GM18517 (cell line): ENCODE results near the gene AHNAK.
A peak's percentile ranks its signal among the peaks of the same experiment; 100 is the strongest.
"Not testable (repeated sequence)": the region's sequence is repeated elsewhere in the genome, so short reads cannot be mapped to it uniquely, and the experiment has no call there.

ENCODE experiments used
- ATAC-seq: cut with Tn5 transposase; IDR thresholded peaks from one replicate; pipeline ENCODE4 v1.9.1; 2021; ENCODE audit warnings: mild to moderate bottlenecking, moderate library complexity; ENCODE audit not compliant: unreplicated experiment

AHNAK gene

DNA sequence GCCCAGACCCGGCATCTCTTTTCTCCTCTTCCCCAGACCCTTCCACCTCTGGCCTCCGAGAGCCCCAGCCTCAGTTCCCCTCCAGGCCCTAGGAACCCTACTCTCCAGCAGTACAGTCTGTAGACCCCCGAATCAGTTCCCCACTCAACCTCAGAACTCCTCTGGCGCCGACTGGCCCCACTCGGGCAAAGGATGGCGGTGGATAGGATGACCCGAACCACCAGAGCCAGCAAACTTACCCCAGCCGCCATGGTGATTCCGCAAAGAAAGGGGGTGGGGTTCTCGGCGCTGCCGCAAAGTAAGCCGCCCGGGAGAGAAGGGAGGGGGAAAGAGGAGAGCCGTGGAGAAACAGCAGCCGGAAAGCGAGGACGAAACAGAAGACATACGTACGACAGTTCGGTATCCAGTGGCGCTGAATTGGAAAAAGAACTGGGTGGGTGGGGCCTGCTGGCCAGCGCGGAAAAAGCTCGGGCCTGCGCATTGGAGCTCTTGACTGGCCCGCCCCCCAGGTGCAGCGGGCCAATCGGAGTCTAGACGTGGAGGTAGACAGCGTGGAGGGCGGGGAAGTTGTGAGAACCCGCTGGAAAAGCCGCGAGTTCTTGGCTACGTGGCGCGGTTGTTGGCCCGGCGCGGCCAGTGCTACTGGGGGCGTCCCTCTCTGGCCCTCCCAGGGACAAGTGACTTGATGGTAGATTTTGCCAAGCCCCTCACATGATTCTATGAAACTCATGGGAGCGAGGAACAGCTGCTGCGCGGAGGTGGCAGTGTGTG is 27.2 kb upstream of the AHNAK start, which contains the start of gene EEF1G:
EEF1G (minus strand) TSS at position 300 of the 771 bp plus-strand sequence; CDS start at position 251, 49 bp downstream.
- peak; percentile 89 for ATAC-seq

DNA sequence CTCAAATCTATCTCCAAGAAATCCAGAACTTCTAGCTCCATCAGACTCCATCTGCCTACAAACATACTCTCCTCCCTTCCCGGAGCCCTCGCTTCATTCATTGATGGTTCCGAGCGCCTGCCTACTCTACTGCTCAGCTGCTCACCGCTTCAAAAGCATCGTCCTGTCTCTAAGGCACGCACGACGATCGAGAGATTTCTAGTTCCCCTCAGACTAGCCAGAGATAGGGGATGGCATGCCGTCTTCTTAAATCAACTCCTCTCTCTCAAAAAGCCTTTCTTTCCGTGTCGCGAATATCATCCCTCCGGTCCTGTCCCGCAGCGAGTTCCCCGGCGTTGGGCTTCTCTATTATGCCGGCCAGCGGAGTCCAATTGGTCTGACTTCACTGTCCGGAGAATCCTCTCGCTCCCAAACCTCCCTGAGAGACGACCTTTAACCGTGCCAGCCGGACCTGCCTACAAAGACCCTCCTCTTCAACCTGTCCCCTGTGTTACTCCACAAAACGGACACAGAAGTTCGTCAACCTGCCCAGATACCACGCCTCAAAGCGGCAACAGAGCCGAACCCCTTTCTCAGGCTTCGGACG is 26.5 kb upstream of the AHNAK start:
- ATAC-seq: no peak

DNA sequence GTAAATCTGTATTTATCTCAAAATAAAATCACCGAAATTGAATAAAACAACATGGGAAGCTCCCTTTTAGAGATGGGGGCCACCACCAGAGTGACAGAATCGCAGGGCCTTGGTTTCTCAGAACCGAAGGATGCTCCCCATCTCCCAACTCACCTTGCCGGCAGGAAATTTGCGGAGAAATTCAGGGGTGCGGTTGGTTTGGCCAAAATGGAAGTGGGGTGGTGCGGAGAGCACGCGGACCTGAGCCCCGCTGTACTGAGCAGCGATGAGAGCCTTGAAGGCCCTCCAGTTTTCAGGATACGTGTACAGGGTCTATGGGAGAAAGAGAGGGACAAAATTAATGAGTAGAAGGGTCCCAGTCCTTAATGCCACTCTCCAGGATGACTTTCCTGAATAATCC is 25.8 kb upstream of the AHNAK start:
- ATAC-seq: no peak

DNA sequence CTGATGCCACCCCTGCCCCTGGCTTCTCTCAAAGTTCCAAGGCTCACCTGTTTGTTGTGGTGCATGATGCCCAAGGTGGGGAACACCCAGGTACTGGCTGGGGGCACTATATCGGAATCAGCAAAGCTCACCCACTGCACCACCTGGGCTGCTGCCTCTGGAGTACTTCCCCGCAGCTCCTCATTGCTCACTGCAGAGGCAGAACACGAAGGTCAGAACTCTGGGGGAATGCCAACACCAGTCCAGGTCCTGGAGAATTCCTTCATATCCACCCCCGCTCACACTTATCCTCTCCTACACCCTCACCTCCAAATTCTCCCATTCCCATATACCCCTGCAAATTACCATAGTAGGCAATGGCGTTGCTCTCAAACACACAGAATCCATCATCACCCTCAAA is 24.9 kb upstream of the AHNAK start:
- not testable (repeated sequence) for ATAC-seq

DNA sequence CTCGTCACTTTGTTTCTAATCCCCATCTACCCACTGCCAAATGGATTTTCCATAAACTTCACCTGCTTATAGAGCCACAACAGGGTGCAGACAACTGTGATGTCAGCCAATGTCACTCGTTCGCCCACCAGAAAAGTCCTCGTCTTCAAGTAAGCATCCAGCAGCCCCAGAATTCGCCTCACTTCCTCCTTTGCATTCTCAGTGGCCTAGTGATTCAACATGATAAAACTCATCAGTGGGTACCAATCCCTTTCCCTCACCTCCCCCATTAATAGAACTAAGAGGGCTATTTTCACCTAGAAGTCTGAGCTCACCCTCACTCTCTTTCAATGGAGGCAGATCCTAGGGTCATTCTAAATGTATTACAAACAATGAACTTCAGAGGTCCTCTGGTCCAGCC is 24.3 kb upstream of the AHNAK start:
- not testable (repeated sequence) for ATAC-seq

DNA sequence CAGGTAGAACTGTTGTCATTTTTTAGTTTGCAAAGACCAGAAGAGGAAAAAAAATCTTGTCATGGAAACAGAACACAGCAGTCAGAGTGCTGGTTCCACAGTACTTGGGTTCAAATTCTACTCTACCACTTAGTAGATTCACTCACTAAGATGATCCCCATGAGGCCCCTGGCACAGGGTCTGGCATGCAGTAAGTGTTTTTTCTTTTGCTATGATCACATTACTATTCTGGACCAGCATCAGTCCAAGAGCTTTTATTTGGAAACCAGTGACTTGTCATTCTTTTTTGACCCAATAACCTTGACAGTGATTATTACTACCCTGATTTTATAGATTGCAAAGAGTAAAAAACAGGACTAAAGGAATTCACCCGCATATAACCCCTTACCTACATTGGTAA is 23.0 kb upstream of the AHNAK start:
- no peak for ATAC-seq

DNA sequence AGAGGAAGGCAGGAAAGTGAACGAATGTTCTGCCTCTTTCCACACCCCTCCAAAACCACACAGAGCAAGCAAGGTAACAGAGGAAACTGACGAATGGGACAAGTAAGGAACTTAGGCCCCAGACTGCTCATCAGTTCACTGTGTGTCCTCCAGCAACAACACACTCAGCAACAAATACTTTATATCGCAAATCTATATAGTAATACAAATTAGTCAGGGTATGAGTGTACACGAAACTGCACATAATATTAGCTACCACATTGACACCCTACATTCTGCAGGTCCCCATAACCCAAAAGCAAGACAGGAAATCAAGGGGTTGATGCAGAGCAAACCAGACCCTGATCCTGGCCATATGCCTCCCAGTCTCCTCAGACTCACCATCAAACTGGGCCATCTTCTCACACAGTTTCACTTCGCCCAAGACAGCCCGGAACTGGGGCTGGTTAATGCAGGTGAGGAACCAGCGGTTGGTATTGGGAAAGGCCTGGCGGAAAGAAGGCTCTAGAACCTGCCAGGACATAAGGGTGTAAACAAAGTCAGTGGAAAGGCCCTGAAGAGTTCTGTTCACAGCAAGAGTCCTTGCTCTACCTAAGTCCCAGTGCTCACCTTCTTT is 20.5 kb upstream of the AHNAK start:
- ATAC-seq: no peak

DNA sequence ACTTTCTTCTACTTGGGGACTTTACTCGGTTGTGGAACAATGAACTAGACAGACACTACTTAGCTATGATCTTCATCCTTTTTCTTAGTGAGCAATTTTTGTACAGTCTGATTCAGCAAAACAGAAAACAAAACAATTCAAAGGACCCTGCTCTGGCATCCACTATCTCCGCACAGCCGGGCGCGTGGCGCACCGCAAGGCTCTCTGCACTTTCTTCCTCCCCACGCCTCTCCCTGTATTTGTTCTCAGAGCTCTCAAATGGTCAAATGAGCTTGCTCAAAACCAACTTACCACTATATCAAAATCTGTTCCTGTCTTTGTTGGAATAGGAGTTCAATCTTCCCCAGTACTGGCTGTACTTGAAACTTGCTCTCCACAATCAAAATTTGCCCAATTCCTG is 19.6 kb upstream of the AHNAK start:
- no peak for ATAC-seq

DNA sequence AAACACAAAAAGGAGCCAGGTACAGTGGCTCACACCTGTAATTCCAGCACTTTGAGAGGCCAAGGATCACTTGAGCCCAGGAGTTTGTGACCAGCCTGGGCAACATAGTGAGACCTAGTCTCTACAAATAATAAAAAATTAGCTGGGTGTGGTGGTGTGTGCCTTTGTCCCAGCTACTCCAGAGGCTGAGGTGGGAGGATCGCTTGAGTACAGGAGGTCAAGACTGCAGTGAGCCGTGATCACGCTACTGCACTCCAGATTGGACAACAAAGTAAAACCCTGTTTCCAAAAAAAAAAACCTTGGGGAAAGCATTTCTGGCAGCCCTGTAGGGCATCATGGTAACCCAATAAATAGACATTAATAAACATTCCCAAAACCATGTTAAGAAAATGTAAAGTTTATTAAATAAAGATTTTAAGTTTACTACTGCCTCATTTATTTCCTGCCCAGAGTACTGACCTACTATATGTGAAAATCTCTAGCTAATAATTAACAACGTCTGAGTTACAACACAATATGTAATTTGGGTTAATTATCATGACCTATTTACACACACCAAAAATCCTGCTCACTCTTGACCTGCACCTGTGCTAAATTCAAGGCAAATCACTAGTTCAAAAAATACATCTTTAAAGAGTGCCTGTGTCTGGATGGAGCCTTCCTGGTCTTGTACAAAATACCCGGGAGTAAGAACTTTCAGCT is 18.6 kb upstream of the AHNAK start:
- no peak for ATAC-seq

DNA sequence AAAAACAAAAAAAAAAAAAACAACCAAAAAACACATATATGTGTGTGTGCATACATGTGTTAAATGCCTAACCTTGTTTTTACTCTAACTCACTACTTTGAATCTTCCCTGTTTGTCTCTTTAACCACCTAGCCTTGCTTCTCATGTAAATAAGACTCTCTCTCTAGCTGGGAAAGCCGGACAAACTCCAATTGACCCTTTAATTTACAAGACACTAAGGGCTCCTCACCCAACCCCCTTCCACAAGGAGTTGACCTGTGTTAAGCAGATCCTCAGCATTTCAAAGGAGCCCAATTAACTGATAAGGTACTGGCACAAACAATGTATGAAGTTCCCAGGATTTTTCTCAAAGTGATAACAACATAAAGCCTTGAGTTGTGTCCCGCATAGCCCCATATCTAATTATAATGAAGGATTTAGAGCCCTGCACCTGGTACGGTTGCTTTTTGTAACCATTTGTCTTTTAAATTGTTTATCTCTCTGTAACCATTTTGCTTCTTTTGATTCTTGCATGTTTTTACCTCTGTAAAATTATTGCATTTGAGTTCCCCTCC is 15.1 kb upstream of the AHNAK start:
- ATAC-seq: not testable (repeated sequence)

DNA sequence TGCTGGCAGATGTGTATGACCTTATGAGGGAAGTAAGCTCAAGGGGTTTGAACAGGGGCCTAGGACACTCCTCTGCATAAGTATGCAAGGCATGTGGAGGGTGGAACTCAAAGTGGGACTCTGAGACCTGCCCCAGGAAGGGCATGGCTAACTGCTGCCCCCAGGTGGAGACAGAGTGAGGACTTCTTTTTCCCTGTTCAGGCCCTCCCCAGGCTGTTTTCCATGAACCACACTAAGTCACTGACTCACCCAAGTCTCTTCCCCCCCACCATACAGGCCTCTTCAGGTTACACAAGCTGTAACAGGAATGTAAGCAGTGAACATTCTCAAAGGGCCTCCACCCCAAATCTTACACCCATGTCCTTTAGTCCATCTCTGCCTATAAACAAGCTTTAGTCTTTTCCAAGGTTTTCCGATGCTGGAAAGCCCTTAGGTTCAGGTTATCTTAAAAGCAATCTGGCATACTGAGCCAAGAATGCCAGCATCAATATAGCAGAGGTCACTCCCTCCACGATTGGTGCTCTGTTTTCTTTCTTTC is 14.0 kb upstream of the AHNAK start:
- ATAC-seq: no peak

DNA sequence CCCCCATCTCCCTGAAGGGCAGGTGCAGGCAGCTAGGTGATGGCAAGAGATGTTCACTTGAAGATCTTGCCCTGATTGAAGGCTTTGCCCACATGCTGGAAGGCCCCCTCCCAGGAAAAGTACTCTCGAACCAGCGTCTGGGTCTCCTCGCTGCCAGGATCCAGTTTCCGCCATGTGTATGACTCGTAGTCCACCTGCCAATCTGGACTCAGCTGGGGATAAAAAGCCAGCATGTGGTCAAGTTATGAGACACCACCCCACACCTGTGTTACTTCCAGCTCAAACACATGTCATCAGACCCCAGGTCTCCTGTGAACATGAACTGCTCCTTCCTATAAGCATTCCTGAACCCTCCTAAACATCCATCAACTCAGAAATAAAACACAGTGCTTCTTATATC is 13.0 kb upstream of the AHNAK start:
- not testable (repeated sequence) for ATAC-seq

DNA sequence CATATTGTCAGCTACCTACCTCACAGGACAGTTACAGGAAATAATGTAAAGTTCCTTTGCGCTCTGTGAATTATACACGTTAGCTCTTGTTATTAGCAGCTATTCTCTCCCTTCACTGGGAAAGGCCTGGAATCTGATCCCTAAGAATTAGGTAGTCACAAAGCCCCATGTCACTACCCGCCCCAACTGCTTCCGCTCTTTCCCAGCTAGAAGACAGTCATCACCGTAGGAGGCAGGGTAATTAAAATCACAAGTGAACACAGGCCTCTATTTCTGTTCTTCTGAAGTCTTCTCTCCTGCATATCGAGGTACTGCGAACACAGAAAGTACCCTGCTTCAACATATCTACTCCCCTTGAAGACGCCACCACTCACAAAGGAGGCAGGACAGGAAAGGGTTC is 12.6 kb upstream of the AHNAK start:
- ATAC-seq: no peak

DNA sequence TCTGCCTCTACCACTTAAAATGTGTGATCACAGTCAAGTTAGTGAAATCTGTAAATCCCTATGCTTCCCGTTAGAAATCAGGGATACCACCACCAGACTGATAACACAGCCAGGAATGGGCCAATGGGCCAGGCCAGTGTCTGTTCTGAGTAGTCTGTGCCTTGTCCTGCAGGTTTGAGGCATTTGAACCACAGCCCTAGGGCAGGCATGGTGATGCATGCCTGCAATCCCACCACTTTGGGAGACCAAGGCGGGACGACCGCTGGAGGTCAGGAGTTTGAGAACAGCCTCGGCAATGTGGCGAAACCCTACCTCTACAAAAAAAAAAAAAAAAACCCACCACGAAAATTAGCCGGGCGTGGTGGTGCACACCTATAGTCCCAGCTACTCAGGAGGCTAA is 12.1 kb upstream of the AHNAK start:
- ATAC-seq: no peak

DNA sequence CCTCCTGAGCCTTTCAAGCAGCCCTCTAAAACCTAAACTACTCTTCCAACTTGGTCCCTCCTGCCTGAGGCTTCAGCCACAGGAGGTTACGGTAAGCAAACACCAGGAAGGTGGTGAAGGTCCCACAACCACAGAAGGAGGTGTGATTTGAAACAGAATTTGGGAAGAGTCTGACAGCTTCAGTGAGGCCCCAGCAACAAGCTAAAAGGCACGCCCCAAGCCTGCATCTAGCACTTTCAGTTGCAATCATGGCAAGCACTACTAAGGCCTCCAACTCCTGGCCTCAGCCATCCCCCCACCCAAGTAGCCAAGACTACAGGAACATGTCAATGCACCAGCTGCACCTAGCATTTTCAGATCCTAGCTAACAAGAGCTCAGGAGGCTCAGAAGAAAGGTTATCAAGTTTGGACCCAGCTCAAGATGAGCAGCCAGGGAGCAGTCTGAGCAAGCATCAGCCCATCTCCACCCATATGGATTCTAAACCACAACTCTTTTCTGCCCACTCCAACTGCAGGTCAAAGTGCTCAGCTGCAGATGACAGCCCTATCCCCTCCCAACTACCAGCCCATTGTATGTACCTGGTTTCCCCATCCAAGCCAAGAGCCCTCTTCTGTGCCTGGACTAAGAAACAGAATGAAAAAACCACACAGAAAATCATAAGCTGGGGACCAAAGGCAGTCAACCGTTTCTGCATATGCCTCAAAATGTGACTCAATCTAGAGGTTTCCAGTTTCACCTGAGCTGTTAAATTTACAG is 10.4 kb upstream of the AHNAK start:
- no peak for ATAC-seq

DNA sequence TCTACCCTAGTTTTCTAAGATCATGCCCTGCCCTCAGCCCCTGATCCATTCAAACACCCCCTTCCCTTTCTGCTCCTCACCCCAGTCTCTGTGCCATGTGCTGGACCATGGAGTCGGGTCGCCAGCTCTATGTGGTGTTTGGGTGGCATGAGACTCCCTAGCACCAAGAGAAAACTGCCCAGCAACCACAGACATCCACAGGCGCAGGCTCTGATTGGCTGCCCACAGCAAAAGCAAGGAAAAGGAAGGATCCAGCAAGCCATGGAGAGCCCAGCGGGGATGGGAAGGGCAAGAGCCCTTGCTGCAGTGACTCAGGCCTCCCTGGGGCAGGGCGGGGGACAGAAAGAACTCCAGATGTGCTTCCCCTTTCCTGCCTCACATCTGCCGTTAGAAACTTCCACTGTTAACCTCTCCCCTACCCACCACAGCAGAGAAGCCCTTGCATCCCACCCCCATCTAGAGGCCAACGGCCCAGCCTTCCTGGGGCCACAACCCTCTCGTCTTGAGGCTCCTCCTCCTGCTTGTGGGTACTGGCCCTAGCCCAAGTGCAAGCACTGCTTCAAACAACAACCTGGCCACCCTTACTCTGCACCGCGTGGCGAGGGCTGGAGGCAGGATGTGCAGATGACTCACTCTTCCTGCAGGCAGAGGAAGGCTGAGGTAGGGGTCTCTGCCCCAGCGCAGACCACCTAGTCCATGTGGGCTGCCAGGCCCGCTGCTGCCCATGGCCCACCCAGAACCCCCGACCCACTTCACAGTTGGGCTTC is 9.7 kb upstream of the AHNAK start:
- ATAC-seq: no peak

DNA sequence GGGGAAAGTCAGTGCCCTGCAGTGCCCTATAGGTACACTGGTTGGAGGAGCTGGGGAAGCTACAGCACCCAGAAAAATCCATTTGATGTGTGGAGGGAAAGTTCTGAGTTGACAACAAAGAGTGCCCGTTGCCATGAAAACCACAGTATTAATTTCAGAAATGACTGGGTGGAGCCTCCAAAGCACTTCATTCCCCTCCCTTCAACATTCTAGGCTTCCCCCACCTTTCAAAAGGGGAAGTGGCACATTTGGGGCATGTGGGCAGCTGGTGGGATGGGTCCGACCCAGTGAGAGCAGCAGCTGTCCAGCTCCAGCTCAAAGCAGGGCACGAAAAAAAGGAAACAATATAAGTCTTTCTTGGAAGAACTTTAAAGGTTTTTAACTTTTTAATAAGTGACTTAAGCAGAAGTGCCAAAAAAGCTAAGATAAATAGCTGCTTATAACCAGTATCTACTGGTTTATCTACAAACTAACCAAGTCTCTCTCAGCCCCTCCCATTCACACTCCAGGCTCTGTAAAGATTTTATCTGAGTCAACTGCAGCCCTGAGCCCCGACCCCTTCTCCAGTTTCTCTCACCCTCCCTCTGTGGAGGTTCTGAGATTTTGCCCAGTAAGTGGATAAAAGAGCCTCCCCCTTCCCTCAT is 9.0 kb upstream of the AHNAK start:
- peak; percentile 47 for ATAC-seq

DNA sequence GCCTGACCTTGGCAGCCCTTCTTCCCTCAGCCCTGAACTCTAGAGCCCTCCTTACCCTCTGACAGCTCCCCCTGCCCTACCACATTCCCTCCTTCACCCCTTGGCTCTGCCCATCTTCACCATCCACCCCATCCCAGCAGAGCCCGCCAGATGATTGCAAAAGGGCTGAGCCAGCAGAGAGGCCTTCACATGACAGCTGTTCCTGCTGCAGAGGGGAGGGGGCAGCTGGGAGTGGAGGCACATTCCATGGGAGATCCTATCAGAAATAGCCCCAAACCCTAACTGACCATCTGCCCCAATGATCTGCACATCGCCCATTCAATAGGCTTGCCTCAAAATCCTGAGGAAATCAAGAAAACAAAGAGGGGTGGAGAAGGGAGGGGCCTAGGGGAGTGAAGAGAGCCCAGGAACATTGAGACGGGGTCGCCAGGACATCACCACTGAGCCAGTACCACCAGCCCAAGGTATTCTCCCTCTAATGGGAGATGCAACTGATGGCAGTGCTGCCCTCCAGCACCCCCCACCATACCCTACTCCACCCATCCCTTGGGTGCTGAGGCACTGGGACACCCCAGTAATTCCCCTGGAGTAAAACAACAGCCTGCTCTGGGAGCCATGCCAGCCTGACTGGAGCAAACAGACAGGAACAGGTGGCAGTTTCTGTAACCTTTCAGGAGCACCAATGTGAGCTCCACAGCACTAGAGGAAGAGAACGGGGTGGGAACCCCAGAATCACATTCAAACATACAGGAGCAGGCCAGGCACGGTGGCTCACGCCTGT is 8.0 kb upstream of the AHNAK start:
- no peak for ATAC-seq
